Mesodermal cell (in vitro differentiated cells): ENCODE results near the gene FAM171A1.
"Not testable (repeated sequence)": the region's sequence is repeated elsewhere in the genome, so short reads cannot be mapped to it uniquely, and the experiment has no call there.

Experiments
- H3K27ac ChIP-seq: 2 replicates; pipeline ENCODE4 v1.7.0; 2013; ENCODE audit warnings: mild to moderate bottlenecking, low read depth, low read length, moderate library complexity; ENCODE audit not compliant: severe bottlenecking
- H3K36me3 ChIP-seq: 2 replicates; pipeline ENCODE4 v1.7.1; 2013; ENCODE audit warnings: mild to moderate bottlenecking, low read length, moderate library complexity; ENCODE audit not compliant: control insufficient read depth, insufficient read depth
- H3K4me1 ChIP-seq: one replicate; pipeline ENCODE4 v1.7.1; 2013; ENCODE audit warnings: mild to moderate bottlenecking, low read length; ENCODE audit not compliant: insufficient read depth, control insufficient read depth, poor library complexity, severe bottlenecking
- H3K4me3 ChIP-seq: 2 replicates; pipeline ENCODE4 v1.7.0; 2013; ENCODE audit warnings: low read length, control low read depth, mild to moderate bottlenecking; ENCODE audit not compliant: insufficient read depth, poor library complexity, severe bottlenecking; ENCODE audit errors: extremely low read depth
- H3K9me3 ChIP-seq: 2 replicates; pipeline ENCODE4 v1.7.1; 2013; ENCODE audit warnings: mild to moderate bottlenecking, low read length, moderate library complexity; ENCODE audit not compliant: control insufficient read depth
- WGBS, 2 experiments: methylation state at CpG; one replicate each; pipeline ENCODE4 v1.1.5; 2013; ENCODE audit warnings: missing lambda C conversion rate in 2 of 2; ENCODE audit not compliant: insufficient coverage in 2 of 2; 5-methylcytosine and 5-hydroxymethylcytosine counted together

Gene FAM171A1

GRCh38 chr10:15305634-15306033 is 65.5 kb downstream of the FAM171A1 start:
- Histone ChIP-seq H3K27ac (no peak overlapping the region), H3K4me1 (peaks cover 1% of the 10 kb centered on the region), H3K9me3 (no peaks in the 10 kb centered on the region), H3K4me3 (no peak overlapping the region), H3K36me3 (peaks cover 11% of the 10 kb centered on the region)
- WGBS, 2 experiments, result 94 to 96% methylated on average over 6 of the region's 6 CpGs

- Histone ChIP-seq H3K4me1 (peaks cover 2% of the 10 kb centered on the region), H3K4me3 (no peak overlapping the region), H3K9me3 (no peaks in the 10 kb centered on the region), H3K36me3 (peaks cover 13% of the 10 kb centered on the region), H3K27ac (no peak overlapping the region)
- 100% methylated on average over 1 of the region's 2 CpGs; no CpG with 5 or more reads in 1 of the 2 experiments for WGBS, 2 experiments
Measured at GRCh38 chr10:15305161-15305560, 65.9 kb downstream of the FAM171A1 start.

- H3K9me3 ChIP-seq, H3K4me1 ChIP-seq, H3K27ac ChIP-seq, H3K4me3 ChIP-seq: not testable (repeated sequence)
- WGBS, 2 experiments, result 98 to 99% methylated on average over 9 to 10 of the region's 15 CpGs
- H3K36me3 ChIP-seq, result peaks cover 22% of the 10 kb centered on the region
Measured at GRCh38 chr10:15302188-15302956, 68.7 kb downstream of the FAM171A1 start.

- no peaks in the 10 kb centered on the region for H3K9me3 ChIP-seq
- H3K27ac ChIP-seq, result no peak overlapping the region
- H3K4me1 ChIP-seq, result peaks cover 2% of the 10 kb centered on the region
- 96% methylated on average over 4 of the region's 4 CpGs for WGBS, 2 experiments
- no peak overlapping the region for H3K4me3 ChIP-seq
- H3K36me3 ChIP-seq, result peaks cover 22% of the 10 kb centered on the region
Measured at GRCh38 chr10:15300697-15301096, 70.4 kb downstream of the FAM171A1 start.

GRCh38 chr10:15300145-15300544 is 70.9 kb downstream of the FAM171A1 start:
- H3K4me3 ChIP-seq, result no peak overlapping the region
- WGBS, 2 experiments, result 88% methylated on average over 2 of the region's 2 CpGs; no CpG with 5 or more reads in 1 of the 2 experiments
- H3K9me3 ChIP-seq, result no peaks in the 10 kb centered on the region
- peaks cover 2% of the 10 kb centered on the region for H3K4me1 ChIP-seq
- H3K27ac ChIP-seq, result no peak overlapping the region
- peaks cover 22% of the 10 kb centered on the region for H3K36me3 ChIP-seq

- no peak overlapping the region for H3K4me3 ChIP-seq
- no peak overlapping the region for H3K27ac ChIP-seq
- peaks cover 9% of the 10 kb centered on the region for H3K4me1 ChIP-seq
- H3K36me3 ChIP-seq, result peaks cover 13% of the 10 kb centered on the region
- H3K9me3 ChIP-seq, result no peaks in the 10 kb centered on the region
- WGBS, 2 experiments, result 78 to 82% methylated on average over 3 to 4 of the region's 6 CpGs
Measured at GRCh38 chr10:15296701-15297100, 74.4 kb downstream of the FAM171A1 start.

- Histone ChIP-seq H3K36me3 (peaks cover 12% of the 10 kb centered on the region), H3K4me1 (peaks cover 9% of the 10 kb centered on the region), H3K9me3 (no peaks in the 10 kb centered on the region), H3K4me3 (no peak overlapping the region), H3K27ac (no peak overlapping the region)
- no CpG with 5 or more reads among the region's 5 CpGs for WGBS, 2 experiments
Measured at GRCh38 chr10:15295537-15296325, 75.4 kb downstream of the FAM171A1 start.

- WGBS, 2 experiments, result 80 to 81% methylated on average over 10 to 13 of the region's 13 CpGs
- peaks cover 7% of the 10 kb centered on the region for H3K36me3 ChIP-seq
- H3K4me1 ChIP-seq, result peaks cover 7% of the 10 kb centered on the region
- H3K9me3 ChIP-seq, result no peaks in the 10 kb centered on the region
- H3K4me3 ChIP-seq, result no peak overlapping the region
- no peak overlapping the region for H3K27ac ChIP-seq
Measured at GRCh38 chr10:15293862-15294842, 76.9 kb downstream of the FAM171A1 start.

- 85 to 95% methylated on average over 4 to 7 of the region's 7 CpGs for WGBS, 2 experiments
- no peak overlapping the region for H3K4me3 ChIP-seq
- no peak overlapping the region for H3K27ac ChIP-seq
- no peaks in the 10 kb centered on the region for H3K9me3 ChIP-seq
- H3K36me3 ChIP-seq, result no peaks in the 10 kb centered on the region
- H3K4me1 ChIP-seq, result peaks cover 7% of the 10 kb centered on the region
Measured at GRCh38 chr10:15290671-15291070, 80.4 kb downstream of the FAM171A1 start.

- H3K4me1 ChIP-seq, result peaks cover 7% of the 10 kb centered on the region
- no peaks in the 10 kb centered on the region for H3K36me3 ChIP-seq
- no peak overlapping the region for H3K27ac ChIP-seq
- H3K9me3 ChIP-seq, result no peaks in the 10 kb centered on the region
- 92 to 95% methylated on average over 4 of the region's 4 CpGs for WGBS, 2 experiments
- no peak overlapping the region for H3K4me3 ChIP-seq
Measured at GRCh38 chr10:15290150-15290549, 80.9 kb downstream of the FAM171A1 start.
